ENCODE results near the gene MRPS23. TPM values are rescaled to one million over a fixed set of nuclear protein-coding genes. Genes with fewer than 3 reads are reported as not detected.

The MRPS23 gene
- 54.9 TPM for polyA plus RNA-seq (2013, experiment 1 of 2)
- 49.2 TPM for polyA plus RNA-seq (2013, experiment 2 of 2)

- Histone ChIP-seq H3K36me3 (ENCODE audit: insufficient read depth, low read length) (peaks cover 19% of the 10 kb centered on the region), H3K27me3 (ENCODE audit: insufficient read depth, low read length) (no peaks in the 10 kb centered on the region), H3K4me1 (ENCODE audit: insufficient read depth, low read length) (peaks cover 10% of the 10 kb centered on the region), H3K4me3 (ENCODE audit: low read length) (peak within 1 kb of the TSS; percentile 82), H3K27ac (ENCODE audit: low read depth, low read length) (peak within 1 kb of the TSS; percentile 65), H3K9me3 (ENCODE audit: insufficient read depth, low read depth, low read length) (no peaks in the 10 kb centered on the region), H3K9ac (ENCODE audit: low read depth, low read length) (peak within 1 kb of the TSS; percentile 81)
- WGBS: 3% methylated on average over 57 of the region's 57 CpGs
These were observed at the start of gene MRPS23 for GRCh38 chr17:57849874-57850754. Gene MRPS23, minus strand, starts transcription at chr17:57850044. Its CDS starts 34 bp downstream, at chr17:57850010.

- no peaks in the 10 kb centered on the region for H3K36me3 ChIP-seq (ENCODE audit: insufficient read depth, low read length)
- H3K9me3 ChIP-seq (ENCODE audit: insufficient read depth, low read depth, low read length): no peaks in the 10 kb centered on the region
- H3K4me1 ChIP-seq (ENCODE audit: insufficient read depth, low read length): peaks cover 30% of the 10 kb centered on the region
- H3K27ac ChIP-seq (ENCODE audit: low read depth, low read length): peak overlapping the region; percentile 51
- no peak overlapping the region for H3K4me3 ChIP-seq (ENCODE audit: low read length)
- 79% methylated on average over 8 of the region's 8 CpGs for WGBS
- no peaks in the 10 kb centered on the region for H3K27me3 ChIP-seq (ENCODE audit: insufficient read depth, low read length)
- no peak overlapping the region for H3K9ac ChIP-seq (ENCODE audit: low read depth, low read length)
These were observed 49.5 kb upstream of the MRPS23 start for GRCh38 chr17:57899391-57899790.

- H3K36me3 ChIP-seq (ENCODE audit: insufficient read depth, low read length): no peaks in the 10 kb centered on the region
- no peak overlapping the region for H3K4me3 ChIP-seq (ENCODE audit: low read length)
- H3K27me3 ChIP-seq (ENCODE audit: insufficient read depth, low read length): no peaks in the 10 kb centered on the region
- H3K27ac ChIP-seq (ENCODE audit: low read depth, low read length): peak overlapping the region; percentile 82
- WGBS: 54% methylated on average over 9 of the region's 9 CpGs
- no peaks in the 10 kb centered on the region for H3K9me3 ChIP-seq (ENCODE audit: insufficient read depth, low read depth, low read length)
- peaks cover 25% of the 10 kb centered on the region for H3K4me1 ChIP-seq (ENCODE audit: insufficient read depth, low read length)
- peak overlapping the region; percentile 53; the same call in 1 of the 2 replicates for H3K9ac ChIP-seq (ENCODE audit: low read depth, low read length)
These were observed 48.9 kb upstream of the MRPS23 start for GRCh38 chr17:57898487-57899311.

GRCh38 chr17:57895382-57896060 is 45.7 kb upstream of the MRPS23 start:
- peaks cover 28% of the 10 kb centered on the region for H3K4me1 ChIP-seq (ENCODE audit: insufficient read depth, low read length)
- no peak overlapping the region for H3K4me3 ChIP-seq (ENCODE audit: low read length)
- no peaks in the 10 kb centered on the region for H3K9me3 ChIP-seq (ENCODE audit: insufficient read depth, low read depth, low read length)
- no peaks in the 10 kb centered on the region for H3K27me3 ChIP-seq (ENCODE audit: insufficient read depth, low read length)
- WGBS: 93% methylated on average over 8 of the region's 8 CpGs
- no peak overlapping the region for H3K9ac ChIP-seq (ENCODE audit: low read depth, low read length)
- H3K27ac ChIP-seq (ENCODE audit: low read depth, low read length): no peak overlapping the region
- H3K36me3 ChIP-seq (ENCODE audit: insufficient read depth, low read length): no peaks in the 10 kb centered on the region

- Histone ChIP-seq H3K9ac (ENCODE audit: low read depth, low read length) (no peak overlapping the region), H3K9me3 (ENCODE audit: insufficient read depth, low read depth, low read length) (no peaks in the 10 kb centered on the region), H3K27ac (ENCODE audit: low read depth, low read length) (no peak overlapping the region), H3K36me3 (ENCODE audit: insufficient read depth, low read length) (no peaks in the 10 kb centered on the region), H3K4me1 (ENCODE audit: insufficient read depth, low read length) (peaks cover 28% of the 10 kb centered on the region), H3K4me3 (ENCODE audit: low read length) (no peak overlapping the region), H3K27me3 (ENCODE audit: insufficient read depth, low read length) (no peaks in the 10 kb centered on the region)
- 85% methylated on average over 1 of the region's 1 CpG for WGBS
These were observed 45.0 kb upstream of the MRPS23 start for GRCh38 chr17:57894848-57895247.

- no peaks in the 10 kb centered on the region for H3K27me3 ChIP-seq (ENCODE audit: insufficient read depth, low read length)
- no peaks in the 10 kb centered on the region for H3K36me3 ChIP-seq (ENCODE audit: insufficient read depth, low read length)
- peaks cover 15% of the 10 kb centered on the region for H3K4me1 ChIP-seq (ENCODE audit: insufficient read depth, low read length)
- no peaks in the 10 kb centered on the region for H3K9me3 ChIP-seq (ENCODE audit: insufficient read depth, low read depth, low read length)
- peak overlapping the region; percentile 11 for H3K9ac ChIP-seq (ENCODE audit: low read depth, low read length)
- 42% methylated on average over 16 of the region's 16 CpGs for WGBS
- no peak overlapping the region for H3K4me3 ChIP-seq (ENCODE audit: low read length)
- peak overlapping the region; percentile 74 for H3K27ac ChIP-seq (ENCODE audit: low read depth, low read length)
These were observed 43.2 kb upstream of the MRPS23 start for GRCh38 chr17:57892820-57893595.

GRCh38 chr17:57892146-57892819 is 42.4 kb upstream of the MRPS23 start:
- no peaks in the 10 kb centered on the region for H3K9me3 ChIP-seq (ENCODE audit: insufficient read depth, low read depth, low read length)
- peaks cover 12% of the 10 kb centered on the region for H3K4me1 ChIP-seq (ENCODE audit: insufficient read depth, low read length)
- H3K4me3 ChIP-seq (ENCODE audit: low read length): no peak overlapping the region
- peak overlapping the region; percentile 74 for H3K27ac ChIP-seq (ENCODE audit: low read depth, low read length)
- peak overlapping the region; percentile 11 for H3K9ac ChIP-seq (ENCODE audit: low read depth, low read length)
- H3K27me3 ChIP-seq (ENCODE audit: insufficient read depth, low read length): no peaks in the 10 kb centered on the region
- 54% methylated on average over 6 of the region's 6 CpGs for WGBS
- H3K36me3 ChIP-seq (ENCODE audit: insufficient read depth, low read length): no peaks in the 10 kb centered on the region

- no peak overlapping the region for H3K27ac ChIP-seq (ENCODE audit: low read depth, low read length)
- no peaks in the 10 kb centered on the region for H3K9me3 ChIP-seq (ENCODE audit: insufficient read depth, low read depth, low read length)
- H3K4me1 ChIP-seq (ENCODE audit: insufficient read depth, low read length): peaks cover 12% of the 10 kb centered on the region
- 96% methylated on average over 4 of the region's 4 CpGs for WGBS
- no peak overlapping the region for H3K4me3 ChIP-seq (ENCODE audit: low read length)
- no peaks in the 10 kb centered on the region for H3K36me3 ChIP-seq (ENCODE audit: insufficient read depth, low read length)
- H3K9ac ChIP-seq (ENCODE audit: low read depth, low read length): no peak overlapping the region
- H3K27me3 ChIP-seq (ENCODE audit: insufficient read depth, low read length): no peaks in the 10 kb centered on the region
These were observed 41.0 kb upstream of the MRPS23 start for GRCh38 chr17:57890857-57891232.

- no peaks in the 10 kb centered on the region for H3K36me3 ChIP-seq (ENCODE audit: insufficient read depth, low read length)
- no peaks in the 10 kb centered on the region for H3K27me3 ChIP-seq (ENCODE audit: insufficient read depth, low read length)
- H3K27ac ChIP-seq (ENCODE audit: low read depth, low read length): no peak overlapping the region
- H3K4me3 ChIP-seq (ENCODE audit: low read length): no peak overlapping the region
- H3K4me1 ChIP-seq (ENCODE audit: insufficient read depth, low read length): peaks cover 12% of the 10 kb centered on the region
- no peak overlapping the region for H3K9ac ChIP-seq (ENCODE audit: low read depth, low read length)
- no peaks in the 10 kb centered on the region for H3K9me3 ChIP-seq (ENCODE audit: insufficient read depth, low read depth, low read length)
- WGBS: 82% methylated on average over 11 of the region's 11 CpGs
These were observed 40.3 kb upstream of the MRPS23 start for GRCh38 chr17:57889892-57890856.
